Muscle of arm (tissue), 12 donors: ENCODE measurements around the gene ZNF783. TPM values are rescaled to one million over a fixed set of nuclear protein-coding genes. Genes with fewer than 3 reads are reported as not detected.
"Not testable (repeated sequence)": the region's sequence is repeated elsewhere in the genome, so short reads cannot be mapped to it uniquely, and the experiment has no call there.

ENCODE experiments used
- DNase-seq: peaks from one replicate; pipeline ENCODE4 v3.0.0-alpha.2; 2013
- polyA plus RNA-seq, 12 donors: library from polyadenylated mRNA; unstranded; fragments of 120-200 nt; gene quantifications; one replicate each; pipeline ENCODE4 v1.2.1, GENCODE V29; 2013; ENCODE audit not compliant: insufficient read length in 12 of 12

The ZNF783 gene
- polyA plus RNA-seq, 12 donors, result 9.3 to 28.5 (median 11.9) TPM; not detected in 1

- no peak for DNase-seq
Observed at GRCh38 chr7:149238051-149238450, 23.9 kb upstream of the ZNF783 start.

GRCh38 chr7:149239345-149240143, 22.5 kb upstream of the ZNF783 start, which contains the start of gene ZNF212:
Gene ZNF212, plus strand, starts transcription at chr7:149239651. Its CDS starts 128 bp downstream, at chr7:149239779.
- DNase-seq, result peak; percentile 84

GRCh38 chr7:149240637-149241036, 21.4 kb upstream of the ZNF783 start:
- DNase-seq, result no peak

GRCh38 chr7:149241696-149242095, 20.3 kb upstream of the ZNF783 start:
- no peak for DNase-seq

- DNase-seq, result no peak
Observed at GRCh38 chr7:149245244-149245643, 16.8 kb upstream of the ZNF783 start.

GRCh38 chr7:149245744-149246143, 16.3 kb upstream of the ZNF783 start:
- no peak for DNase-seq

- no peak for DNase-seq
Observed at GRCh38 chr7:149248777-149249176, 13.2 kb upstream of the ZNF783 start.

- DNase-seq, result not testable (repeated sequence)
Observed at GRCh38 chr7:149250151-149250550, 11.8 kb upstream of the ZNF783 start.

- not testable (repeated sequence) for DNase-seq
Observed at GRCh38 chr7:149251518-149251917, 10.5 kb upstream of the ZNF783 start.

- DNase-seq, result no peak
Observed at GRCh38 chr7:149252378-149252777, 9.6 kb upstream of the ZNF783 start.

GRCh38 chr7:149253665-149254064, 8.3 kb upstream of the ZNF783 start:
- DNase-seq, result no peak

GRCh38 chr7:149254181-149254858, 7.7 kb upstream of the ZNF783 start:
- DNase-seq, result no peak

GRCh38 chr7:149255174-149255573, 6.8 kb upstream of the ZNF783 start:
- no peak for DNase-seq

- no peak for DNase-seq
Observed at GRCh38 chr7:149256568-149256967, 5.4 kb upstream of the ZNF783 start.

- DNase-seq, result no peak
Observed at GRCh38 chr7:149257146-149257545, 4.8 kb upstream of the ZNF783 start.

- DNase-seq, result no peak
Observed at GRCh38 chr7:149261316-149261828, 624 bp upstream of the ZNF783 start.

GRCh38 chr7:149266451-149266850, 4.5 kb downstream of the ZNF783 start:
- no peak for DNase-seq

- no peak for DNase-seq
Observed at GRCh38 chr7:149267733-149268132, 5.7 kb downstream of the ZNF783 start.

GRCh38 chr7:149274424-149274823, 12.4 kb downstream of the ZNF783 start:
- DNase-seq, result not testable (repeated sequence)

- no peak for DNase-seq
Observed at GRCh38 chr7:149277871-149278270, 15.9 kb downstream of the ZNF783 start.

GRCh38 chr7:149278396-149278795, 16.4 kb downstream of the ZNF783 start:
- DNase-seq, result no peak

GRCh38 chr7:149279111-149279743, 17.2 kb downstream of the ZNF783 start:
- DNase-seq, result no peak
